SK-N-SH treated with all-trans-retinoic acid at 6 μM for 48 hours (cell line): ENCODE data around the gene ULK4.

ENCODE experiments used
- ATAC-seq: fragments of 200-7000 bp; cut with Tn5 transposase; 3 replicates; pipeline ENCODE4 v1.9.1; 2020; ENCODE audit warnings: mild to moderate bottlenecking, moderate library complexity
- ARNTL ChIP-seq: fragments of 450-650 bp; formaldehyde crosslinking; IDR thresholded peaks from 2 replicates; pipeline ENCODE4 v1.5.0; 2020; ENCODE audit warnings: low read depth, mild to moderate bottlenecking, moderate library complexity, borderline replicate concordance
- BACH2 ChIP-seq: fragments of 250-450 bp; sonication (Bioruptor Pico); IDR thresholded peaks from 2 replicates; pipeline ENCODE4 v1.9.0; 2021; ENCODE audit warnings: mild to moderate bottlenecking, borderline replicate concordance
- CSDC2 ChIP-seq: fragments of 250-450 bp; sonication (Bioruptor Pico); IDR thresholded peaks from 2 replicates; pipeline ENCODE4 v1.5.0; 2020; ENCODE audit warnings: mild to moderate bottlenecking, moderate library complexity
- ESRRG ChIP-seq: fragments of 250-450 bp; sonication (Bioruptor Pico); IDR thresholded peaks from 2 replicates; pipeline ENCODE4 v1.6.1; 2021; ENCODE audit warnings: mild to moderate bottlenecking
- GLIS3 ChIP-seq: fragments of 250-450 bp; sonication (Bioruptor Pico); IDR thresholded peaks from 2 replicates; pipeline ENCODE4 v1.5.0; 2020; ENCODE audit warnings: mild to moderate bottlenecking, moderate library complexity
- OSR1 ChIP-seq: fragments of 250-450 bp; sonication (Bioruptor Pico); IDR thresholded peaks from 2 replicates; pipeline ENCODE4 v1.8.0; 2022; ENCODE audit warnings: moderate library complexity, mild to moderate bottlenecking, inconsistent platforms
- PPARA ChIP-seq: fragments of 250-450 bp; sonication (Bioruptor Pico); IDR thresholded peaks from 2 replicates; pipeline ENCODE4 v1.5.0; 2020; ENCODE audit warnings: mild to moderate bottlenecking, borderline replicate concordance
- SNAI2 ChIP-seq: fragments of 250-450 bp; sonication (Bioruptor Pico); IDR thresholded peaks from 2 replicates; pipeline ENCODE4 v1.5.0; 2020; ENCODE audit warnings: mild to moderate bottlenecking, moderate library complexity
- TCF4 ChIP-seq: fragments of 250-450 bp; sonication (Bioruptor Pico); IDR thresholded peaks from 2 replicates; pipeline ENCODE4 v1.8.0; 2021; ENCODE audit warnings: mild to moderate bottlenecking, moderate library complexity, borderline replicate concordance
- TOX ChIP-seq: fragments of 250-450 bp; sonication (Bioruptor Pico); IDR thresholded peaks from 2 replicates; pipeline ENCODE4 v1.8.0; 2021; ENCODE audit warnings: mild to moderate bottlenecking, moderate library complexity, borderline replicate concordance
- ZC3H10 ChIP-seq: fragments of 250-450 bp; sonication (Bioruptor Pico); IDR thresholded peaks from 2 replicates; pipeline ENCODE4 v1.5.1; 2021; ENCODE audit warnings: mild to moderate bottlenecking, moderate library complexity
- ZFP3 ChIP-seq: fragments of 250-450 bp; sonication (Bioruptor Pico); IDR thresholded peaks from 2 replicates; pipeline ENCODE4 v1.5.0; 2020; ENCODE audit warnings: mild to moderate bottlenecking, moderate library complexity
- ZFP30 ChIP-seq: fragments of 450-650 bp; formaldehyde crosslinking; IDR thresholded peaks from 2 replicates; pipeline ENCODE4 v1.5.0; 2022; ENCODE audit warnings: mild to moderate bottlenecking, moderate library complexity
- ZNF565 ChIP-seq: fragments of 450-650 bp; formaldehyde crosslinking; conservative IDR thresholded peaks from 2 replicates; pipeline ENCODE4 v1.5.0; 2020; ENCODE audit warnings: low read depth, mild to moderate bottlenecking, moderate library complexity
- TF ChIP-seq, protein P1 (sequence below): fragments of 250-450 bp; sonication (Bioruptor Pico); IDR thresholded peaks from 2 replicates; pipeline ENCODE4 v1.8.0; 2021; ENCODE audit warnings: low read depth, mild to moderate bottlenecking, moderate library complexity, borderline replicate concordance
- TF ChIP-seq, protein P2 (sequence below): fragments of 250-450 bp; sonication (Bioruptor Pico); IDR thresholded peaks from 2 replicates; pipeline ENCODE4 v1.5.1; 2021; ENCODE audit warnings: mild to moderate bottlenecking, moderate library complexity
- TF ChIP-seq, protein P3 (sequence below): fragments of 250-450 bp; sonication (Bioruptor Pico); IDR thresholded peaks from 2 replicates; pipeline ENCODE4 v1.8.0; 2020; ENCODE audit warnings: mild to moderate bottlenecking, moderate library complexity, borderline replicate concordance
- TF ChIP-seq, protein P4 (sequence below): fragments of 250-450 bp; sonication (Bioruptor Pico); IDR thresholded peaks from 2 replicates; pipeline ENCODE4 v1.5.0; 2020; ENCODE audit warnings: mild to moderate bottlenecking, moderate library complexity

ULK4 gene

DNA sequence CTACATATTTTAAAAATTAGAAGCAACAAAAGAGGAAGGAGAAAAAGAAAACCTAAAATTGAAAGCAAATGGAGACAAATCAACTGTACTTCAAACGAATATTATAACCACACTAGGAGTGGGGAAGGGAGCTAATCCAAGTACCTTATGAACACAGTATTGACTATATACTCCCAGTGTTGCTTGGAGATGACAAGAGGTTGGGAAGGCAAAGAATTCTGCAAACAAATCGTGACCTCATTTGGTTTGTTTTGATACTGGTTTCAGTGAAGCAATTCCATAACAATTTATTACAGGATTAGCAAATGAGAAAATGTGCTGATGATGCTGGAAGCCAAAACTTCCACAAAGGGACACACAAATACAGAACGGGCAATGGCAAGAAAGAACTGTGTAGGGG lies 268.1 kb downstream of the ULK4 start:
- no peak for ATAC-seq
- TF ChIP-seq ZFP3 (CRISPR knock-in tag) (no peak), OSR1 (no peak), GLIS3 (no peak), ESRRG (CRISPR knock-in tag) (no peak), ZC3H10 (CRISPR knock-in tag) (no peak), TCF4 (no peak), ARNTL (no peak), TOX (CRISPR knock-in tag) (no peak), BACH2 (CRISPR knock-in tag) (no peak), ZFP30 (CRISPR knock-in tag) (no peak), SNAI2 (no peak), PPARA (CRISPR knock-in tag) (no peak)
- TF ChIP-seq, protein P1, sequence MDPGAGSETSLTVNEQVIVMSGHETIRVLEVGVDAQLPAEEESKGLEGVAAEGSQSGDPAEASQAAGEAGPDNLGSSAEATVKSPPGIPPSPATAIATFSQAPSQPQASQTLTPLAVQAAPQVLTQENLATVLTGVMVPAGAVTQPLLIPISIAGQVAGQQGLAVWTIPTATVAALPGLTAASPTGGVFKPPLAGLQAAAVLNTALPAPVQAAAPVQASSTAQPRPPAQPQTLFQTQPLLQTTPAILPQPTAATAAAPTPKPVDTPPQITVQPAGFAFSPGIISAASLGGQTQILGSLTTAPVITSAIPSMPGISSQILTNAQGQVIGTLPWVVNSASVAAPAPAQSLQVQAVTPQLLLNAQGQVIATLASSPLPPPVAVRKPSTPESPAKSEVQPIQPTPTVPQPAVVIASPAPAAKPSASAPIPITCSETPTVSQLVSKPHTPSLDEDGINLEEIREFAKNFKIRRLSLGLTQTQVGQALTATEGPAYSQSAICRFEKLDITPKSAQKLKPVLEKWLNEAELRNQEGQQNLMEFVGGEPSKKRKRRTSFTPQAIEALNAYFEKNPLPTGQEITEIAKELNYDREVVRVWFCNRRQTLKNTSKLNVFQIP (CRISPR knock-in tag), result no peak
- TF ChIP-seq, protein P2, sequence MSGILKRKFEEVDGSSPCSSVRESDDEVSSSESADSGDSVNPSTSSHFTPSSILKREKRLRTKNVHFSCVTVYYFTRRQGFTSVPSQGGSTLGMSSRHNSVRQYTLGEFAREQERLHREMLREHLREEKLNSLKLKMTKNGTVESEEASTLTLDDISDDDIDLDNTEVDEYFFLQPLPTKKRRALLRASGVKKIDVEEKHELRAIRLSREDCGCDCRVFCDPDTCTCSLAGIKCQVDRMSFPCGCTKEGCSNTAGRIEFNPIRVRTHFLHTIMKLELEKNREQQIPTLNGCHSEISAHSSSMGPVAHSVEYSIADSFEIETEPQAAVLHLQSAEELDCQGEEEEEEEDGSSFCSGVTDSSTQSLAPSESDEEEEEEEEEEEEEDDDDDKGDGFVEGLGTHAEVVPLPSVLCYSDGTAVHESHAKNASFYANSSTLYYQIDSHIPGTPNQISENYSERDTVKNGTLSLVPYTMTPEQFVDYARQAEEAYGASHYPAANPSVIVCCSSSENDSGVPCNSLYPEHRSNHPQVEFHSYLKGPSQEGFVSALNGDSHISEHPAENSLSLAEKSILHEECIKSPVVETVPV (CRISPR knock-in tag), result no peak
- TF ChIP-seq, protein P3, sequence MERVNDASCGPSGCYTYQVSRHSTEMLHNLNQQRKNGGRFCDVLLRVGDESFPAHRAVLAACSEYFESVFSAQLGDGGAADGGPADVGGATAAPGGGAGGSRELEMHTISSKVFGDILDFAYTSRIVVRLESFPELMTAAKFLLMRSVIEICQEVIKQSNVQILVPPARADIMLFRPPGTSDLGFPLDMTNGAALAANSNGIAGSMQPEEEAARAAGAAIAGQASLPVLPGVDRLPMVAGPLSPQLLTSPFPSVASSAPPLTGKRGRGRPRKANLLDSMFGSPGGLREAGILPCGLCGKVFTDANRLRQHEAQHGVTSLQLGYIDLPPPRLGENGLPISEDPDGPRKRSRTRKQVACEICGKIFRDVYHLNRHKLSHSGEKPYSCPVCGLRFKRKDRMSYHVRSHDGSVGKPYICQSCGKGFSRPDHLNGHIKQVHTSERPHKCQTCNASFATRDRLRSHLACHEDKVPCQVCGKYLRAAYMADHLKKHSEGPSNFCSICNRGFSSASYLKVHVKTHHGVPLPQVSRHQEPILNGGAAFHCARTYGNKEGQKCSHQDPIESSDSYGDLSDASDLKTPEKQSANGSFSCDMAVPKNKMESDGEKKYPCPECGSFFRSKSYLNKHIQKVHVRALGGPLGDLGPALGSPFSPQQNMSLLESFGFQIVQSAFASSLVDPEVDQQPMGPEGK (CRISPR knock-in tag), result no peak
- TF ChIP-seq, protein P4, sequence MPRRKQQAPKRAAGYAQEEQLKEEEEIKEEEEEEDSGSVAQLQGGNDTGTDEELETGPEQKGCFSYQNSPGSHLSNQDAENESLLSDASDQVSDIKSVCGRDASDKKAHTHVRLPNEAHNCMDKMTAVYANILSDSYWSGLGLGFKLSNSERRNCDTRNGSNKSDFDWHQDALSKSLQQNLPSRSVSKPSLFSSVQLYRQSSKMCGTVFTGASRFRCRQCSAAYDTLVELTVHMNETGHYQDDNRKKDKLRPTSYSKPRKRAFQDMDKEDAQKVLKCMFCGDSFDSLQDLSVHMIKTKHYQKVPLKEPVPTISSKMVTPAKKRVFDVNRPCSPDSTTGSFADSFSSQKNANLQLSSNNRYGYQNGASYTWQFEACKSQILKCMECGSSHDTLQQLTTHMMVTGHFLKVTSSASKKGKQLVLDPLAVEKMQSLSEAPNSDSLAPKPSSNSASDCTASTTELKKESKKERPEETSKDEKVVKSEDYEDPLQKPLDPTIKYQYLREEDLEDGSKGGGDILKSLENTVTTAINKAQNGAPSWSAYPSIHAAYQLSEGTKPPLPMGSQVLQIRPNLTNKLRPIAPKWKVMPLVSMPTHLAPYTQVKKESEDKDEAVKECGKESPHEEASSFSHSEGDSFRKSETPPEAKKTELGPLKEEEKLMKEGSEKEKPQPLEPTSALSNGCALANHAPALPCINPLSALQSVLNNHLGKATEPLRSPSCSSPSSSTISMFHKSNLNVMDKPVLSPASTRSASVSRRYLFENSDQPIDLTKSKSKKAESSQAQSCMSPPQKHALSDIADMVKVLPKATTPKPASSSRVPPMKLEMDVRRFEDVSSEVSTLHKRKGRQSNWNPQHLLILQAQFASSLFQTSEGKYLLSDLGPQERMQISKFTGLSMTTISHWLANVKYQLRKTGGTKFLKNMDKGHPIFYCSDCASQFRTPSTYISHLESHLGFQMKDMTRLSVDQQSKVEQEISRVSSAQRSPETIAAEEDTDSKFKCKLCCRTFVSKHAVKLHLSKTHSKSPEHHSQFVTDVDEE, result no peak

DNA sequence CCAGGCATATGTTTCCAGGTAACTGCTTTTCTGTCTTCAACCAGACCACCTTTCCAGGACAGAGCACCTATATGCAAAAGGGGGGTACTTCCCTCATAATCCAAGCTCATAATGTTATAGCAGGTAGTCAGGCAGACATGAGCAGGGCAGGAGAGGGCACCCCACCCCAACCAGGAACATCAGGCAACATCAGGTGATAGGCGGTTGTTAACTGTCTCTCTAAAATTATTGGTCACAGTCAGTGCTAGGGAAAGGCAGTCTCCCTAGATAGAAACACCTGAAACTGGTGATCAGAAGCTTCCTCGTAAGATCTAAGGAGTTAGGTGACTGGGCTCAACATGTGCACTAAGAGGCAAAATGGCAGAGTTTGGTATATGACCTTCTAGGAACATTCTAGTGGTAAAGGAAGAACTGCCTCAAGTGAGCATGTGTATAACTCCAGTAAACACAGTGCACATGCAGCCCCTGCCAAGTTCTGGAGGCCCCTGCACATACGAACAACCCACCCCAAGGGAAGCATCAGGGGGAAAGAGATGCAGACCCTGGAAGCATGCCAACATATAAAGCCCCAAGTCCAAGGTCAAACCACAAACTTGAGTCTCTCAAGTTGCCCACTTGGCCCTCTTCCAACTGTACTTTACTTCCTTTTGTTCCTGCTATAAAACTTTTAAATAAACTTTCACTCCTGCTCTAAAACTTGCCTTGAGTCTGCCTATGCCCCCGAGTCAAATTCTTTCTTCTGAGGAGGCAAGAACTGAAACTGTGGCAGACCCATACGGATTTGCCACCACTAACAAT lies 270.9 kb downstream of the ULK4 start:
- TF ChIP-seq, protein P1 (CRISPR knock-in tag), result no peak
- TF ChIP-seq PPARA (CRISPR knock-in tag) (no peak), SNAI2 (no peak), ZFP30 (CRISPR knock-in tag) (no peak), BACH2 (CRISPR knock-in tag) (no peak)
- no peak for ATAC-seq

DNA sequence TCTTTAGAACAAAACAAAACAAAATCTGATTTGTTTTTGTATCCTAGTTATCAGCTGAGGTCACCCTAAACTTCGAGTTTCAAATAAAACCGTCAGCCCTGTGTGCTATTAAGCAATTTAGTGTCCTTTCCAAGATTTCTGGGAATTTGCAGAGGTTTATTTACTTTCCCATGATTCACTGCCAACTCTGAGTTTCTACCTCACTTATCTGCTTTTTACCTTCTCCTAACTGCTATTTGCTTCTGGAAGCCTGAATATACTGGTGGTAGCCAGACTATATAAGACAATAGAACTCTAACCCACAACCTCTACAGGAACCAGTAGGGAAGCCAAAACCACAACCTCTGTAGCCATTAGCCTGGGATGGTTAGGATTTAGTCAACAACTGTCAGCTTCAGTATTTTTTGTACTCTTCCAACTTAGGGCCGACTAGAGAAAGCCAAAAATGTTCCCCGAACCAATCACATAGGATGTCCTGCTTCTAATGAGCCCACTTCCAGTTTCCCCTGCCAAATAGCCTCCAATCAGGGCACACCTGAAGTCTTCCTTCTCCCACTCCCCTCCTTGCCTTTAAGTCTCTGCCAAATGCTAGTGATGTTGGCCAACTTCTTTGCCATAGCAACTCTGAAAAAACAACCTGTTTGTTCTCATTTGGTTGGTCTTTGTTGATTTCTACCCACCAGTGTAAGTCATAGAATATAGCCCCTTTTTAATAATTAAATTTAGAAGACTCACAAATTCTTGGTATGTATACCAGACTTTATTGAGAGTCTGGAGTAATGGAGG lies 273.1 kb downstream of the ULK4 start:
- ATAC-seq, result no peak
- no peak for TF ChIP-seq GLIS3
- TF ChIP-seq, protein P3 (CRISPR knock-in tag), result no peak
- TF ChIP-seq, protein P4, result no peak
- no peak for TF ChIP-seq ZNF565
- TF ChIP-seq ZFP3 (CRISPR knock-in tag), result no peak
- TF ChIP-seq CSDC2 (CRISPR knock-in tag), result no peak
- TF ChIP-seq, protein P2 (CRISPR knock-in tag), result no peak
- TF ChIP-seq SNAI2, result no peak
- TF ChIP-seq OSR1, result no peak
- no peak for TF ChIP-seq ZC3H10 (CRISPR knock-in tag)
